NCI-H446 (cell line): ENCODE data around the gene C4orf54.

Experiments
- DNase-seq, 2 experiments: peaks; one replicate each; lab custom pipeline; 2025; lab: John Stamatoyannopoulos, UW

The C4orf54 gene

DNA sequence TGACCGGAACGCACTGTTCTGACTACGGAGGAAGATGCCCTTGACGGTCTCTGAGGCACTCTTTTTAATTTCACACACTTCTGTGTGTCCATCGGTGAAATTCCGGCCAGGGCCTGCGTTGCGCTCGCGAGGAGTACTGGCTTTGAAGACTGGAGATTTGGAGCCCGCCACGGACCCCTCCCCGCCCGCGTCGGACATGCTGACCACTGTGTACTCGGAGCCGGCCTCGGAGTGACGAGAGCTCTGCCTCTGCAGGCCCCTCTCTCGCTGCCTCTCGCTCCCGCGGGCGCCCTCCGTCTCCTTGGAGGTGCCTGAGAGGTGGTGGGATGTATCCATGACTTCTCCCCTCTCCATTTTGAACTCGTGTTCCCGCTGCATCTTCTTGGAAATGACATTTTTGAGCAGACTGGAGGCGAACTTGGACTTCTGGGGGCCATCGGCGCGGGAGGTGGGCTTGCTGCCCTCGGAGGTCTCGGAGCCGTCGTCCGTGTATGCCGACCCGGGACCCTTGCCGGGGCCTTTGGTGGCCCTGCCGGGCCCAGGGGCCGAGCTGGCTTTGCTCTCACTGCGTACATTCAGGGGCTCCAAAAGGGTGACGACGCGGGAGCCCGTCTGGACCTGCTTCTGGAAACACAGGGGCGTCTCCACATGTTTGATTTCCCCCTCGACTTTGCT, 5.7 kb downstream of the C4orf54 start:
- DNase-seq: no peak

DNA sequence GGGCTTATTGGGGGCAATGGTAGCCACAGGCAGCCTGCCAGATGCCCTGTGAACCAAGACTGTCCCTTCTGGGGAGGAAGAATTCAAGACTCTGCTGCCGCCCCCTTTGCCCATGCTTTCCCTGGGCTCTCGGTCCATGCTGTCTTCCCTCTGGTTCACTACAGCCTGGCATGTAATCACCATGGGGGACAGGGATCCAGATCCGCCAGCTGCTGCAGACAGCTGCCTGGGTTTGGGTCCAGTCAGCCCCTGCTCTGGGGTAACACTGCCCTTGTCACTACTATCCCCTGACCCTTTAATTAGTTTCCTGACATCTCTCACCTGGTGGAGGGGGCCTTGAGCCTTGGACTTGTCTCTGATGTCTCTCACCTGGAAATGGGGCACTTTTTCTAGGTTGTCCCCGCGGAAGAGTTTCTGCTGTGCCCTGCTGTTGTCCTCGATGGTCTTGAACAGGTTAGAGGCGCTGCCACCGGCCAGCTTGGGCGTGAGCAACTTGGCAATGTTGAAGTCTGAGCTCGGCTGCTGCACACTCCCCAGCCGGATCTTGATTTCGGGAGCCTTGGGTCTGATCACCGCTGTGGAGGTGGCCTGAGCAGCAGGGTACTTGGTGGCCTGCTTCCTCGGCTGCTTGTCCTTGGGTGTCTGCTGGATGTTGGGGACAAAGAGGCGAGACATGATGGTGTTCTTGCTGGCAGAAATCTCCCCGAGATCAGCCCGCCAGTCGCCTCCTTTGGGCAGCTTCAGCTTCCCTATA, 6.4 kb downstream of the C4orf54 start:
- DNase-seq: no peak

DNA sequence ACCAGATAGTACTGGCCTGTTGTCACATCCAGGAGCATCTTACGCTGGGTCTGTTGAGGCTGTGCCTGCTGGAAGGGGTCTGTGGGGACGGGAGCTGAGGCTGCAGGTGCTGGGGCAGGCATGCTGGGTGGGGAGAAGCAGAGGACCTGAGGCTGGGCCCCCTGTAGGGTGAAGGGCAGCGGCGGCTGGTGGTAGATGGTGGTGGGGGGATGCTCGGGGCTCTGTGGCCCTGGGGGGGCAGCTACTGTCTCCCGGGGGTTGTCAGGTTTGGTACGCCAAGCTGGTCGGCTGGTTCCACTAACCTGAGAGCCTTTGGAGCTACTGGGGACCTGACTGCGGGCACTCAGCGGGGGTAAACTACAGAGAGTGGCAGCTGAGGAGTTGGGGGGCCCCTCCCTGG, 7.8 kb downstream of the C4orf54 start:
- DNase-seq: no peak

DNA sequence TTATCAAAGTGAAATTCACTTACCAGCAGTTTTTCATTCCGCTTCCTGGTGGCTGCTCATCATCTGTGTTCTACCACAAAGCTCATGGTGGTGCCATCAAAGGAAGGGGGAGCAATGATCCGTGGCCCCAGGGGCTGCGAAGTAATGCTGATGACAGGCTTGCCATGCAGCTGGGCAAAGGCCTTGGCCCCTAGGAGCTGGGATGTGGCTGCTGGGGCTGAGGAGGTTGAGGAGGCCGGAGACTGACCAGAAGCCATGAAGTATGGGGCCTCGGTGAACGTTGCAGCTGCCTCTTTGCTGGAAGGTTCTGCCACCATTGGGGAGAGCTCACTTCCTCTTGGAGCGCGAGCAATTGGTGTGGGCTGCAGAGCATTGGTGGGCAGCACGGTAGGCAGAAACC, 8.4 kb downstream of the C4orf54 start:
- DNase-seq: no peak

DNA sequence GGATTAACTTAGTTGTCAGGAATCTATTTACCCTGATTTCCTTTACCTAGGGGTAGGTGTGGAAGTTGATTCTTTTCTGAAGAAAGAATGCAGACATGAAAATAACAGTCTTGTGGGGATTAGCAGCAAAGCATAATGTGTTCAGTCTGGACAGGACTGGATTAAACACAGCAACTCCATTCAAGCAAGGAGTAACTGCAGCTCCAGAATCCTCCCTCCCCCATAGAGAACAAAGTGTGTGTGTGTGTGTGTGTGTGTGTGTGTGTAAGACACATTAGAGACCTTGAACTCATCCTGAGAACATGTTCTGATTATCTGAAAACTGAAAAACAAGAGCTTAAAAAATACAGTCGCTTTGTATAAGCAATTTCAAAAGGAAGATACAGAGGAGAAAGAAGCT, 9.3 kb downstream of the C4orf54 start:
- no peak for DNase-seq

DNA sequence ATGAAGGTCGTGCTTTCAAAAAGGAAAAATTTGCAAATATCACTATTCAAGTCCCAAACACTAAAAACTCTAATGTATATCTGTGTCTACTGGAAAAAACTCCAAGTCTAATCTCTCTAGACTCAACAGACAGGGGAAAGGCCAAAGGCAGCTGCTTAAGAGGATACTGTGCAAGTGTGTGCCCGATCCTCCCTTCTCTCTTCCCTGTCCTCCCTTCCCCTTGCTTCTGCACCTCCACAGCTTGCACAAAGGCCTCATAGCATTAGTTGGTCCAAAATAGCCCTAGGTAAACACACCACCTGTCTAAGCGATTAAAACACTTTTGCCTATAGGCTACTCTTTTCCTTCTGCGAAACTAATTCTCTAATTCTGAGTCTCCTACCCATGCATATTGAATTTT, 10.6 kb downstream of the C4orf54 start:
- no peak for DNase-seq

DNA sequence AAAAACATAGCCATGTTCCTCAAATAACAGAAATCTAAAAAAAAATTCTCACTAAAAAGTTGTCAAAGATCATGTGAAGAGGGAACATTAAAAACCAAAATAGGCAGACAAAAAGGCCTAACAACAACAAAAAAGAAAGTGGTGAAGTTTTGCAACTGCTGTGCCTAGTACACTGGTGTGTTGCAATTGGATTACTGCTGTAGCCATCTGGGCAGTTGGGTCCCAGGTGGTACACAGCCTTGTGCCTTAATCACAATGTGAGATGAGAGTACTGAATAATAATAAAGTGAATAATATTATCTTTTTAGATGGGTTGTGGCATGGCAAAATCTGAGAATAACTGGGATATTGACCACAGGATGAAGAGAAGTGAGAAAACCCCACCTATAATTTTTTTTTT, 12.0 kb downstream of the C4orf54 start:
- DNase-seq: no peak

DNA sequence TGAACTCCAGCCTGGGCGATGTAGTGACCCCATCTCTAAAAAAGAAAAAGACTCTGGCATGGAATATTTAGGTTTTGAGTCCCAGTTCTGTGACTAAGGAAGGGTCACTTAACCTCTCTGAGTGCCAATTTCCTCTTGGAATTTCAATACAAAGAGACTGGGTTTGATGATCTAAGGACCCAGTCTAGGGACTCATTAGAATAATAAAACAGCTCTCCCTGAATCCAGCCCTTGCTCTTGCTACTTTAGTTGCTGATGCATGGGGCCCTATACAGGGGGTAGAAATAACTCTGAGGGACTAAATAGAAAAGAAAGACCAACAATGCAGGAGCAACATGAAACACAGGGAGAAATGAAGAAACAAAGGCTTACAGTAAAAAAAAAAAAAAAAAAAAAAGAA, 12.6 kb downstream of the C4orf54 start:
- no peak for DNase-seq

DNA sequence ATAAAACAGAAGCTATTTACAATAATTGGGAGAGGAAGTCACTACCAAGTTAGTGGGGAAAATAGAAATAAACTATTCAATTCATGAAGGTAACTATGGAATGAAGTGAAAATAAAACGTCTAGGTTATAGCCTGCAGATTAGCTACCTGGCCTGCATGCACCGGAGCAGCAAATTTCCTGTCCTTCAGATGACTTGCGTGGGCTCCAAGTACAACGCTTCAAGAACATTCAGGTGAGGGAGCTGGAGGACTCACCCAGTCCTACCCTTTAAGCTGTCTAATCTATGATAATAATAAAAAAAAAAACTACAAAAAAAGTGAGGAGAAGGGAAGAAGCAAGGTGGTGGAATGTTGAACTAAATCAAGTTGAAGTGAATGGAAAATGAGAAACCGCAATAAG, 13.2 kb downstream of the C4orf54 start:
- no peak for DNase-seq

DNA sequence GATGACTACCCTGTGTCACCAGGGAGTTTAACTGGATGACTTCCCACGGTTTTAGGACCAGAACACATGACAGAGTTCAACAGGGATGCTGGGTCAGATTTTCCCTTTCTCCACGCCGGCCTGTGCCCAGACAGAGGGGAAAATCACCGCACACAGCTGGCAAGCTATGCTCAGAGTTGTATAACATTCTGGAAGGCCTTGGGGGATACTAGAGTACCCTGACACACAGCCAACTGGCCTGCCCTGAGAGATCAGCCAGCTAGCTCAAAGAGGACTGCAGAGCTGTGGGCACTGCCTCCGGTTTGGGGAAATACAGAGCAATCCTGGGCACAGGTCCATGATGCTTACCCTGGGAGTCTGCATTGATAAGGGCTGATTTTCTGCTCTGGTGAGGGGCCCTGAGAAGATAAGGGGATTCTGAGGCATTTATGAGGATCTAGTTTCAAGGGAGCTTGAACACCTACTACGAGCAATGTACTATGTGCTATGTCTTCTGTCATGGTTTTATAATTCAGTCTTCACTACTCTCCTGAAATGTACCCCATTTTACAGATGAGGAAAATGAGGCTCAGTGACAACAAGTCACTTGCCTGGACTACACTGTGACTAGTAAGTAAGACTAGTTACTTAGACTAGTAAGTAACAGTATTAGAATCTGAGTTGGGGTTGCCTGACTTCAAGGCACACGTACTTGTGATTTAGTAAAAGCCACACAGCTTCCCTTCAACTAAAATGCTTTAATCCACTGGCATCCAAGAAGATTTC, 14.7 kb downstream of the C4orf54 start:
- peak in 1 of 2 experiments; percentile 32 for DNase-seq

DNA sequence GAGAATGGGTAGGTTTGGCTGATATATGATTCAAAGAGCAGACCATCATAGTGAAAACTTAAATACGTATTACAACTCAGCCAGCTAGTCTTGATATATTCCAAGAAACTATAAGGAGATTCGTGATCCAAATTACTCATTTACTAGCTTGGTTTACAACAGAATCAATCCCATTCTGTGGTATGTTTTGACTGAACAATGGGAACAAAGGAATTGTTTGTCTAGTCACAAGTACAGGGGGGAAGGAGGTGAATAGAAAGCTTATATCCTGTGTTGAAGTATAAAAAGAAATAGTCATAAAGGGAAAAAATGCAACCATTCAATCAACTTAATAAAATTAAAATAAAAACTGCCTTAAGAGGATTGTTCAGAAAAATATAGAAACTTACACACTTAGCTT, 17.0 kb downstream of the C4orf54 start:
- DNase-seq: no peak

DNA sequence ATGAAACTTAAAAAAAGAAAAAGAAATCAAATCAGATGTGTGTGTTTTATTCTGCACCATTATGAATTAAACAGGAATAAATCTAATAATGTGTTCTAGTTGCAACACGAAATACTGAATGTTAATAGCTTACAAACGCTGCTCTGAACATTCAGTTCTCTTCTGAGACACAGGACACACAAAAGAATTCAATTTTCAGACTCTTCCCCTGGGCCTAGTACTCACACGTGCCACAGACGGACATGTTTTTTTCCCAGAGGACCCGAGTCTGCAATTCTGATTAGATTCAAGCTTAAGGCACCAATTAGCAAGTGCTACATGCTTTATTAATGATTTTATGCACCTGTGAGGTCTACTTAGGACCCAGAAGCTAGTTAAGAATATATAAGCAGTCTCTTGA, 20.5 kb downstream of the C4orf54 start:
- no peak for DNase-seq

DNA sequence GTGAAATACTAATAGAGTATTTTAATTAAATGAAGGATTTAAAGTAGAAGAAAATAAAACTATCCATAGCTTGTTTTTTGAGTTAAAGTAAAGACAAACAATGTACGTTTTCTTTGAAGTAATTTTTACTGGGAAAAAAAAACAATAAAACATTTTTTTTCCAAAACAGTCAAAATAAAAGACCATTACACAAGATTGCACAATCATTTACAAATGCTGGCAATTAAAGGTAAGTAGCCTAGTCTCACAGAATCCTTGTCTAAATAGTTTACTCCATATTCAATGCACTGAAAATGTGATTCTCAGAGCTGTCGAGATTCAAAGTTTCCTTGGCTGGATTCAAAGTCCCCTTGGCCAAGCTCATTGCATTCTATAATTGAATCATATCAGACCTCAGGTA, 21.2 kb downstream of the C4orf54 start:
- no peak for DNase-seq

DNA sequence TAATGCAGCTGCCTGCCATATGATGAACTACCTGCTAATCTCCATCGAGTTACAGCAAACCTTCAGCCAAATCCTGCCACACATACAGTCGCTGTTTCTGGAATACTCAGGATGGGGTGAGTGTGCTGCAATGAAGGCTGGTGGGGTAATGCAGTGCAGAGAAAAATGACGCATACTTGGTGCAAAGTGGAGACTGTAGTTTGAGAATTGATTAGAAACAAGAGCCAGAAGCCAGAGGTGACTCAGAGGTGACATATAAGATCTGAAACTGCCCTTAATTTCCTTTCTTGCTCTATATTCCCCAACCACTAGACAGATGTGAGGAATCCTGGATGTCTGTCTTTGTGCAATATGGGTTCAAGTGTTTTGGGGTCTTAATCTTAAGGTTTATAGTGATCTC, 22.0 kb downstream of the C4orf54 start:
- DNase-seq: no peak

DNA sequence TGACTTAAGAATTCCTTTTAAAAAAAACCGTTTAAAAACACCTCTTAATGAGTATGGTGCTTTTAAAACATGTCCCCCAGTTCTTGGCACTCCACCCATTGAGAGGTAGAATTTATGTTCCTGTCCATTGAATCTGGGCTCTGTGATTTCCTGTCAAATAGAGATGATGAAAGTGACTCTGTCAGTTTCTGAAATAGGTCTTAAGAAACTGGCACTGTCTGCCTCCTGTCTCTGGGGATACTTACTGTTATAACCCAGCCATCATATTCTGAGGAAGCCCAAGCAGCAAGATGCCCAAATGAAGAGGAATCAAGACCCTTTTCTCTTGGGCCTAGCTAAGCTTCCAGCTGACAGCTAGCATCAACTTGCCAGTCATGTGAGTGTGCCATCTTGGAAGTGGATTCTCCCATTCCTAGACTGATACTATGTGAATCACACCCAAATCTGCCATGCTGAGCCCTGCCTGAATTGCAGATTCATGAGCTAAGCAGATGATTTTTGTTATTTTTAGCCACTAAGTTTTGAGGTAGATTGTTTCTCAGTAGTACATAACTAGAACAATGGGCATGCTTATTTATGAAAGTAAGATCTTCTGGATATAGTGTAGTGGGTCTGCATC, 22.8 kb downstream of the C4orf54 start:
- no peak for DNase-seq

DNA sequence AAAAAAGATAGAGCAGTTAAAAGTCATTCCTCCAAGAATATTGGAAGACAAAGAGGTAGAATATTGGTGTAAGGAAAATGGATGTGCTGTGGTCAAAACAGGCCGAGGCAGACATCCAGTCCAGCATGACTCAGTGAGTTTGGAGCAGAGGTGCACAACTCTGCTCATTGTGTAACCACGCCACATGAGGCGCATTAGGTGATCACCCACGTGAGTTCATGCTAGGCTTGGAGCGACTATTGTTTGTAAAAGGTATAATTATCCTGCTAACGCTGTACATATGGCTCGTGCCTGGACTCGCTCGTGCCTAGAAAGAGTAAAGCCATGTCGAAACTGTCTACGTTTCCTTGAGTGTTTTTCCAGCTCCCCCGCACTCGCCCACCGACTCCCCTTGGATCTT, 23.9 kb downstream of the C4orf54 start:
- no peak for DNase-seq

DNA sequence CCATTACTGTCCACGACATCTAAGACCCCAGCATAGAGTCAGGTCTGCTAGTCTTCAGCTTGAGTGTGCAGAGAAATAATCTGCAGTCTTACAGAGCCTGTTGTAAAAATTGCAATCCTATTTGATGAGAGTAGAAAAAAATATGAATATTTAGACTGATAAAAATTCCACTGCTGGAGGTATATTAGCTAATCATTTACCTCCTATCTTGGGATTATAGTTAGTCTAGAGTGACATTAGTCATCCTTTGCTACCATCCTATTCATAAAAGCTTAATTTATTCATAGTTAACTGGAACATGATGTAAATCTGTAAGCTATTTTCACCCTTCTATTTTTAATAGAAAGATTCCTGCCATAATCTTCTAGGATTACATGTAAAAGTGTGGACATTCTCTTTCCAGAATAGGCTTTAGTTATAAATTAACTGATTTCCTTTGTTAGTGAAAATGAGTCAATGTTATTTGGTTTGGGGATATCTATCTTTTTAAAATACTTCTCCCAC, 26.7 kb downstream of the C4orf54 start:
- DNase-seq: no peak

DNA sequence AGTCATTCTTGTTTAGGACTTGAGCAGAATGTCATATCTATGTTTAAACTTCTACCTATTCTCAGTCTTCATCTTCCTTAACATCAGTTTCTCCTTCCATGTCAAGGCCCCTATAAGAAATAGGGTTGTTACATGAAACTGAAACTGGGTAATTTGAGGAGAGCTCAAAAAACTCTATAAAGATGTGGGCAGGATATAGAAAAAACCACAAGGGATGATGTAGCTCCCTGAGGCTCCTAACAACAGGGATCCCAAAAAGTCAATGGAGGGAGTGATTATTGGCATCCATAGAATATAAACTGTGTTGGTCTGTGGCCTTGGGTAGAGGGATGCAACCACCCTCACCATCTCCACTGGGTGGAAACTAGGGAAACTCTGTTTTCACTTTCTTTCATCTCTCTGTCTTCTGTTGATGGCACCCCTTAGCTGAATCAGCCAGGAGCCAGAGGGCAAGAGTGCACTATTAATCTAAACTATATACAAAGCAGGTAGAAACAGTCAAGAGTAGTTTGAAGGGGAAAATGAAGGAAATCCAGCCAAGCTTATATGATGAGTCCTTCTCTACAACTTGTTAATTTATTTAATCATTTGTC, 27.6 kb downstream of the C4orf54 start:
- no peak for DNase-seq

DNA sequence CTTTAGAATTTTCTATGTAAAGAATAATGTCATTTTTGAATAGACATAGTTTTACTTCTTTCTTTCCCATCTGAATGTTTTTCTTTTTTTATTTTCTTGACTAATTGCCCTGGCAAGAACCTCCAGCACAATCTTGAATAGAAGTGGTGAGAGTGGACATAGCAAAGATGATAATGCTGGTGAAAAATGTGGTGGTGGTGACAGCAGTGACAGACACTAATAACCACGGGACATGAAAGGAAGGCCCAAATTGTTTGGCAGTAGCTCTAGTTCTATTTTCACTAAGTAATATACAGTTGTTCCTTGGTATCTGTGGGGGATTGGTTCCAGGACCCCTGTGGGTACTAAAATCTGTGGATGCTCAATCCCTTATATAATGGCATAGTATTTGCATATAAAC, 29.6 kb downstream of the C4orf54 start:
- DNase-seq: no peak

DNA sequence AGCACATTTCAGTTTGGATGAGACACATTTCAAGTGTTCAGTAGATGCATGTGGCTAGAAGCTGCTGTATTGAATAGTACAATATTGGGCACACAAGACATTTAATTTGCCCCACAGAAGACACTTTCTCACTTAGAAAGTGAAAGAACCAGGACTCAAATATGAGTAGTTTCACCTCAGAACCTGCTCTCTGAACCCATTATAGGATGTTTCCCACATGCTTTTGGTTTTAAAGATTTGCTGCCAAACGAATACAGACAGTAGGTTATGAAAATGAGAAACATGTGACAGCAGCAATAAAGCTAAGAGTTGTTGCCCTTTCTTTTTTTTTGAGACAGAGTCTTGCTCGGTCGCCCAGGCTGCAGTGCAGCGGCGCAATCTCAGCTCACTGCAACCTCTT, 32.3 kb downstream of the C4orf54 start:
- DNase-seq: no peak

DNA sequence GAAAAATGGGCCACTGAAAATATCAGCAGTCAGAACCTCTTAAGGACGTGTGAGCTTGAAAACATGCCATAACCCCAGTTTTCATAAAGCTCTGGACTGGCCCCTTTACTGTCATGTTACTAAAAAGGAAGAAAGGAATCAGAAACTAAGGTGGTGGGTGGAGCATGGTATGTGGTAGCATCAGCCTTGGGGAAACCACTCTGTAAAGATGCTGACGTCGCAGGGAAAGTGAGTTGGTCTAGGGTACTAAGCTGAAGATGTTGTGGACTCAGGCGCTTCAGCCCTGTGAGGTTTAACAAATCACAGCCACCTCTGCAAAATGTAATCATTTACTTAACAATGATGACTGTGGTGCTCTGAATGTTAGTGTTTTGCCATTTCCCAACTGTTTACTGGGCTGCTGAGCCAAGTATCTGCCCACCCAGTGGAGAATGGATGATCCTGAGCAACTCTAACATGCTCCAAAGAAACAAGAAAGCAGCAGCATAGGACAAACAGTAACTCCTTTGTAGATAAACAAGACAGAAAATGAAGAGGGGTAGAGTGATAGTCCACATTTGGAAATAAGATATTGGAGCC, 33.4 kb downstream of the C4orf54 start:
- no peak for DNase-seq

DNA sequence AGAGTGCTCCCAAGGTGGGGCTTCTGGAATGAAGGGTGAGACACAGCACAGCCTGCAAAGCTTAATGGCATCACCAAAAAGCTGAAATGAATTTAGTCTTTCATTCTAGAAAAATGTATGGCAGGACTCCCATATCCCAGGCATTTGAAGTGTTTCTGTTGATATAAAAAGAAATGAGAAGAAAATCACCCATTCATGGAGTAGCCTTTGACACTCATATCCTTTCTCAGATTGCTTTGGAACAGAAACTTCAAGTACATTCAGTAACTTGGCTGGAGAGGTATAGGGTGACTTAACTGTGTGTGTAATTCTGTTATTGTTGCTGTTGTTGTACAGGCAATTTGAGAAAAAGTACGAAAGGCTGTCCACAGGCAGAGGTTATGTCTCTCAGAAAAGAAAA, 35.3 kb downstream of the C4orf54 start:
- no peak for DNase-seq
